ENCODE results near the gene EVA1A. TPM values are rescaled to one million over a fixed set of nuclear protein-coding genes. Genes with fewer than 3 reads are reported as not detected.

The EVA1A gene
- polyA plus RNA-seq, 3 donors = not detected

GRCh38 chr2:75506101-75506697 is 54.5 kb downstream of the EVA1A start:
- no peak overlapping the region for H3K4me3 Mint-ChIP-seq
- H3K27me3 Mint-ChIP-seq (ENCODE audit: low read depth in 3 of 3) = no peaks in the 10 kb centered on the region
- intact Hi-C loops (cut with micrococcal nuclease) = no loop called here
- no peak overlapping the region for H3K27ac ChIP-seq (ENCODE audit: low read depth in 1 of 2, low read length in 2 of 2)
- H3K9ac ChIP-seq (ENCODE audit: insufficient read depth, low read length, poor library complexity, severe bottlenecking) = no peak overlapping the region
- H3K4me1 Mint-ChIP-seq = no peaks in the 10 kb centered on the region
- no peak overlapping the region for H2AFZ ChIP-seq (ENCODE audit: insufficient read depth, low read depth, low read length, poor library complexity, severe bottlenecking)
- peaks cover 4 to 13% (median 9%) of the 10 kb centered on the region in 7 donors for H3K9me3 Mint-ChIP-seq
- peaks cover 10% of the 10 kb centered on the region in 2 donors for H3K9me3 ChIP-seq (replicated peaks in 1 of 2; ENCODE audit: control insufficient read depth in 1 of 2, insufficient read depth in 1 of 2, low read length in 2 of 2)
- no peak overlapping the region for H3K4me3 ChIP-seq (replicated peaks in 1 of 3; ENCODE audit: low read depth in 2 of 3, low read length in 3 of 3)
- H3K36me3 ChIP-seq (replicated peaks in 1 of 2; ENCODE audit: control insufficient read depth in 1 of 2, insufficient read depth in 2 of 2, low read length in 2 of 2) = no peaks in the 10 kb centered on the region
- H3K4me2 ChIP-seq (replicated peaks; ENCODE audit: extremely low read depth, low read length, poor library complexity, severe bottlenecking) = no peak overlapping the region
- no peak for TF ChIP-seq CTCF (IDR thresholded peaks at IDR 0.05)
- no peaks in the 10 kb centered on the region for H3K79me2 ChIP-seq (ENCODE audit: insufficient read depth, low read length)
- no peaks in the 10 kb centered on the region for H3K27me3 ChIP-seq (ENCODE audit: control insufficient read depth in 2 of 2, insufficient read depth in 2 of 2, low read length in 2 of 2)
- H4K20me1 ChIP-seq (ENCODE audit: insufficient read depth, low read length) = no peaks in the 10 kb centered on the region
- no peaks in the 10 kb centered on the region for H3K36me3 Mint-ChIP-seq
- WGBS (ENCODE audit: insufficient coverage) = 83% methylated on average over 1 of the region's 1 CpG
- no peak for DNase-seq
- no peaks in the 10 kb centered on the region for H3K4me1 ChIP-seq (ENCODE audit: control insufficient read depth in 1 of 2, insufficient read depth in 2 of 2, low read length in 2 of 2)
- H3K27ac Mint-ChIP-seq = no peak overlapping the region

- Histone ChIP-seq H3K79me2 (ENCODE audit: insufficient read depth, low read length) (no peaks in the 10 kb centered on the region), H3K9me3 (replicated peaks in 1 of 2; ENCODE audit: control insufficient read depth in 1 of 2, insufficient read depth in 1 of 2, low read length in 2 of 2) (peaks cover 10% of the 10 kb centered on the region in 2 donors), H3K27me3 (ENCODE audit: control insufficient read depth in 2 of 2, insufficient read depth in 2 of 2, low read length in 2 of 2) (no peaks in the 10 kb centered on the region), H3K36me3 (replicated peaks in 1 of 2; ENCODE audit: control insufficient read depth in 1 of 2, insufficient read depth in 2 of 2, low read length in 2 of 2) (no peaks in the 10 kb centered on the region), H3K9ac (ENCODE audit: insufficient read depth, low read length, poor library complexity, severe bottlenecking) (no peak overlapping the region), H3K27ac (ENCODE audit: low read depth in 1 of 2, low read length in 2 of 2) (no peak overlapping the region), H3K4me2 (replicated peaks; ENCODE audit: extremely low read depth, low read length, poor library complexity, severe bottlenecking) (no peak overlapping the region), H4K20me1 (ENCODE audit: insufficient read depth, low read length) (no peaks in the 10 kb centered on the region), H3K4me3 (replicated peaks in 1 of 3; ENCODE audit: low read depth in 2 of 3, low read length in 3 of 3) (no peak overlapping the region), H2AFZ (ENCODE audit: insufficient read depth, low read depth, low read length, poor library complexity, severe bottlenecking) (no peak overlapping the region), H3K4me1 (ENCODE audit: control insufficient read depth in 1 of 2, insufficient read depth in 2 of 2, low read length in 2 of 2) (no peaks in the 10 kb centered on the region)
- Mint-ChIP-seq H3K36me3 (no peaks in the 10 kb centered on the region), H3K4me1 (no peaks in the 10 kb centered on the region), H3K27me3 (ENCODE audit: low read depth in 3 of 3) (peaks cover 0 to 5% (median 1%) of the 10 kb centered on the region in 3 donors), H3K4me3 (no peak overlapping the region), H3K27ac (no peak overlapping the region), H3K9me3 (peaks cover 4 to 13% (median 9%) of the 10 kb centered on the region in 7 donors)
- WGBS (ENCODE audit: insufficient coverage) = no CpG with 5 or more reads among the region's 5 CpGs
- no peak for DNase-seq
- no peak for TF ChIP-seq CTCF (IDR thresholded peaks at IDR 0.05)
- intact Hi-C loops (cut with micrococcal nuclease) = no loop called here
Measured at GRCh38 chr2:75505012-75505411, 55.7 kb downstream of the EVA1A start.

Data from CD14-positive monocyte (primary cell).